Loucy (cell line): ENCODE results near the gene MMP17.

ENCODE experiments used
- EZH2phosphoT487 ChIP-seq: fragments of 200-600 bp; IDR thresholded peaks from 2 replicates; pipeline ENCODE4 v1.6.1; 2018; ENCODE audit warnings: antibody characterized with exemption, mild to moderate bottlenecking, moderate library complexity, borderline replicate concordance
- TF ChIP-seq, protein P1 (sequence below): fragments of 200-600 bp; sonication (generic); conservative IDR thresholded peaks from 2 replicates; pipeline ENCODE4 v1.5.1; 2014; ENCODE audit warnings: mild to moderate bottlenecking, antibody characterized with exemption, low read length

DNA sequence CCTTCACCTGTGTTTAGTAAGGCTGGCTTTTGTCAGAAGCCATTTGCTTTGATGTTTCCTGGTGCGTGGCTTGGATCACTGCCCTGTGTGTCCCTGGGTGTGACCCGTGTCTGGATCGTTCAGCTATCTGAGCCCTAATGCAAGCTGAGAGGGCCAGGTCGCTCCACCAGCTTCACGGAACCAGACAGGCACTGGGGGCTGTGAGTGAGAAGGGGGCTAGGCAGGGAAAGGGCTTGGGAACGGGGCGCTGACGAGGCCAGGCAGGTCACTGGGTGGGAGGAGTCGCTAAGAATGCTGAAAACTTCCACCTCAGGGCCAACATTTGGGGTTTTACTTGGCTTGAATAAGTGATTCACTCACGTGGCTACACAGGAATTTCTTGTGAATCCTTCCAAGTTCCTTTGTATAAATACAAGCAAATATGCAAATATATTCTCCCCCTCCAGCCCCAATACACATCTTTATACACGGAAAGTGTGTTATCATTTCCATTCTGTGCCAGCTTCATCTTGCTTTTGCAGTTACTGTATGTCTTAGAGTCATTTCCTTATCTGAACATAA is 24.2 kb upstream of the MMP17 start:
- TF ChIP-seq EZH2phosphoT487 = no peak
- TF ChIP-seq, protein P1, sequence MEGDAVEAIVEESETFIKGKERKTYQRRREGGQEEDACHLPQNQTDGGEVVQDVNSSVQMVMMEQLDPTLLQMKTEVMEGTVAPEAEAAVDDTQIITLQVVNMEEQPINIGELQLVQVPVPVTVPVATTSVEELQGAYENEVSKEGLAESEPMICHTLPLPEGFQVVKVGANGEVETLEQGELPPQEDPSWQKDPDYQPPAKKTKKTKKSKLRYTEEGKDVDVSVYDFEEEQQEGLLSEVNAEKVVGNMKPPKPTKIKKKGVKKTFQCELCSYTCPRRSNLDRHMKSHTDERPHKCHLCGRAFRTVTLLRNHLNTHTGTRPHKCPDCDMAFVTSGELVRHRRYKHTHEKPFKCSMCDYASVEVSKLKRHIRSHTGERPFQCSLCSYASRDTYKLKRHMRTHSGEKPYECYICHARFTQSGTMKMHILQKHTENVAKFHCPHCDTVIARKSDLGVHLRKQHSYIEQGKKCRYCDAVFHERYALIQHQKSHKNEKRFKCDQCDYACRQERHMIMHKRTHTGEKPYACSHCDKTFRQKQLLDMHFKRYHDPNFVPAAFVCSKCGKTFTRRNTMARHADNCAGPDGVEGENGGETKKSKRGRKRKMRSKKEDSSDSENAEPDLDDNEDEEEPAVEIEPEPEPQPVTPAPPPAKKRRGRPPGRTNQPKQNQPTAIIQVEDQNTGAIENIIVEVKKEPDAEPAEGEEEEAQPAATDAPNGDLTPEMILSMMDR = no peak
